ENCODE measurements around the gene CLASP1. TPM values are rescaled to one million over a fixed set of nuclear protein-coding genes. Genes with fewer than 3 reads are reported as not detected.
"Not testable (repeated sequence)": the region's sequence is repeated elsewhere in the genome, so short reads cannot be mapped to it uniquely, and the experiment has no call there.

The CLASP1 gene
- total RNA-seq, 2 experiments from 2014 or later, result 64.6 to 66.5 TPM

DNA sequence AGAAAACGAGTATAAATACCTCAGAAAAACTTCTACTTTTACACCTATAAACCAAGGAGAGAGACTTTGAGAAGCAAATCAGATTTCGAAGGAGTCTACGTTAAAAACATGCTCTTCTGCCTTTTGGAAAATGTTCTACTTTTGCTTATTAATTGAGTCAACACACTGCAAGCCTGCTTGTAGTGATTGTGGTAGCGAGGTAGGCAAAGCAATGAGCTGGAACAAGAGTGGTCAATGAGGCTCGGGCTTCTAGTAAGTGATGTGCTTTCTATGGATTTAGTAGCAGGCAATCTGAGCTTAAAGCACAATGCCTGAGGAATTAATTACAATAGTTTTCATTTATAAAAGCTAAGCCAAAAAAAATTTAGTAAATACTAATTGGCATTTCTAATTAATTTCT lies 260.9 kb downstream of the CLASP1 start:
- ChIA-PET CTCF (no interaction called here), POLR2A (no interaction called here)
- Mint-ChIP-seq H3K9me3 (no peaks in the 10 kb centered on the region), H3K36me3 (ENCODE audit: low read depth) (peaks cover 29% of the 10 kb centered on the region), H3K4me3 (no peak overlapping the region), H3K4me1 (peaks cover 4% of the 10 kb centered on the region), H3K27me3 (no peaks in the 10 kb centered on the region), H3K27ac (no peak overlapping the region)
- DNase-seq, result no peak

DNA sequence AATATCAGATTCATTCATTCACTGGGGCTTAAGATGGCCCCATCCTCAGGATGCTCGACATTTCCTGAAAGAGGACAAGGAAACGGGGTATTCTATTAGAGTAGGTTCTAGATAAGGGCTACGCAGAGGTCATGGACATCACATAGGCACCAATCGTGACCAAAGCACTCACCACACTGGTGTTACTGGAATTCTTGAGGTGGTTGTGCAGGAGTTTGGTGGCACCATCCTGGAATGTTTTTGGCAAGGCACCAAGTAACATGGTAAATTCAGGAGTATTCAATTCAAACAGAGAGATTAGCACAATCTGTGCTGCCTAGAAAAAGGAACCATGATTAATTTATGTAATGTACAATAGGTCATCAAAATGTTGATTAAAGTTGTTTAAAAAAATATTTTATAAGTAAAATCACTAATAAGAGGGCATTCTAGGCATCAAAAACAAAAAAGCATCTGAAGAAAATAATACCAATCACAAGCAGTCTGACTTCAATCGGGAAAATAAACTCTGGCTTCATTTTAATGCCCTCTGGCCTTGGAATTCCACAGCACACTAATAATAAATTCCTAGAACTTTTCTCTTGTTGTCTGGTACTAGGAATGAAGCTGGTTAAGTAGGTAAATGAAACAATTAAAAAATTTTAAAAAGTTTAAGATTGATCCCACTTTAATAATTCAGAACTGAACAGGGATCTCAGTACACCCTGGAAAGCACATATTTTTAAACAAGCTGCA lies 261.5 kb downstream of the CLASP1 start:
- Mint-ChIP-seq H3K4me3 (no peak overlapping the region), H3K4me1 (peaks cover 4% of the 10 kb centered on the region), H3K27ac (no peak overlapping the region), H3K27me3 (no peaks in the 10 kb centered on the region), H3K36me3 (ENCODE audit: low read depth) (peaks cover 30% of the 10 kb centered on the region), H3K9me3 (no peaks in the 10 kb centered on the region)
- no peak for DNase-seq
- ChIA-PET CTCF (no interaction called here), POLR2A (no interaction called here)

DNA sequence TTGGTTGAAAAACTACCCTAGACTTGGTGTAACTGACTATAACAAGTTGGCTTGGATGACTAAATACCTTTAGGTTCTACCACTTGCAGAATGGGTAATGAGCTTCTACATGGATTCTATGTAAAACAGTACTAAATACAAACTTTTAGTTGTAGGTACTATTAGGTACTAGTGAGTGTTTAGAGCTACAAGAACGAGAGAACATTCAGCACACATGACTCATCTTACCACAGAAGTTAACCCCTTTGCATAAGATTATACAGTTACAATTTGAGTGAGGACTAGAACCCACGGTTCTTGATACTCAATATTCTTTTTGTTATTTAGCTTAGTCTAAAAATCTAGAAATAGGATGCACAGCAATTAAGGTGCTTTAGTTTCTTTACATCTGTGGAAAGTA lies 262.6 kb downstream of the CLASP1 start:
- no peaks in the 10 kb centered on the region for H3K9me3 Mint-ChIP-seq
- peaks cover 38% of the 10 kb centered on the region for H3K36me3 Mint-ChIP-seq (ENCODE audit: low read depth)
- H3K4me3 Mint-ChIP-seq, result no peak overlapping the region
- CTCF ChIA-PET, result no interaction called here
- DNase-seq, result no peak
- H3K27me3 Mint-ChIP-seq, result no peaks in the 10 kb centered on the region
- H3K4me1 Mint-ChIP-seq, result peaks cover 4% of the 10 kb centered on the region
- POLR2A ChIA-PET, result no interaction called here
- no peak overlapping the region for H3K27ac Mint-ChIP-seq

DNA sequence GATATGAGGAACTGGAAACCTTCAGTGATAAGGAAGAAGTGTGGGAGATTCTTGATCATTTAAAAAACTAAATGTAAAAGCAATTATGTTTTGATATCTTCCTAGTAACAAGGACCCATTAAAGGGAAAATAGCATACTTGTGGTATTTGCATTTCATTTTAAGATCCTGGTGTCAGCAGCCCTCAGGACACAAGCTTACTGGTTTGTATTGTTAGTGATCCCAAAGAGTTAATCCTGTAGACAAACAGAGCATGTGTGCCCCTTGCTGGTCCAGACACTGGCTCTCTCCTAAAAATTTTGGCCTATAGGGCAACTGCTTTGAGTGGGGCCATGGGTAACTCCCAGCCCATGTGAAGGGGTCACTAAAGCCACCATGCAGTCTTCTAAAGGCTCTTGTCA lies 263.2 kb downstream of the CLASP1 start:
- Mint-ChIP-seq H3K27me3 (no peaks in the 10 kb centered on the region), H3K27ac (no peak overlapping the region), H3K4me3 (no peak overlapping the region), H3K9me3 (no peaks in the 10 kb centered on the region), H3K4me1 (peaks cover 4% of the 10 kb centered on the region), H3K36me3 (ENCODE audit: low read depth) (peaks cover 36% of the 10 kb centered on the region)
- CTCF ChIA-PET, result no interaction called here
- no peak for DNase-seq
- POLR2A ChIA-PET, result interaction anchor here (1.9 kb wide), 1 partner anchor 144 kb away, joined by 4 read pairs; the partner anchor contains the start of gene RNU4ATAC

DNA sequence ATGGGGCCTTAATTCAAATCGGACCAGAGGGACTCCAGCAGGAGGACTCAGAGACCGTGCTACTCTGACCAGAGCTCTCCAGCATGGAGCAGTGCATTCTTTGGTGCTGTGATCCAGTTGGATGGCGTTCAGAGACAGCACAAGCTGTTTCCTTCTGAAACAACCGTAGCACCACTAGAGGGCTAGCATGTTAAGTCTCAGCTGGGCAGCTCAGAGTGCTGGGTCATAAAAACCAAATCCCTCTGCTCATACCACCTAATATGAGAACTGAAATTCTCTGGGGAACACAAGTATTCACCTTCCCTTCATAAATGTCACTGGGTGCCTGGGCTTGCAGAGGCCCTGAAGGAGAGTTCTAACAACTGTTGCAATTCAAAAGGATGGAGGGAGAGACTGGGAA lies 266.5 kb downstream of the CLASP1 start:
- Mint-ChIP-seq H3K36me3 (ENCODE audit: low read depth) (peaks cover 52% of the 10 kb centered on the region), H3K4me3 (no peak overlapping the region), H3K4me1 (peaks cover 9% of the 10 kb centered on the region), H3K9me3 (no peaks in the 10 kb centered on the region), H3K27me3 (no peaks in the 10 kb centered on the region), H3K27ac (no peak overlapping the region)
- DNase-seq, result no peak
- ChIA-PET CTCF (no interaction called here), POLR2A (no interaction called here)

DNA sequence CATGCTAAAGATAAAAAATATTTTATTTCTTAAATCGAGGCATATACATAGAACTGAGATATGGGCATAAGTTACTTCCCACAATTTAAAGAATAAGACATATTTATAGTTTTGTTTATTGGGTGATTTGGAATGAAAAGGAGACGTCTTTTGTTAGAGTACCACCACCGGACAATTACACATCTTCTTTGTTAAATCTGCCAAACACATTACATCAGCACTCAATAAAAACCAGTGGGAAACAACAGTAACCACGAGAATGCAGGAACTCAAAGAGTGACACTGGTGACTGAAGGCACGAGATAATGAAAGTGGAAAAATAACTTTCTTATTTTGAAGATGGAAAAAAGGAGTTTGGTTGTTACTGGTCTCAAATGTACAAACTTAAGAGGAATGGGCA lies 271.6 kb downstream of the CLASP1 start:
- Mint-ChIP-seq H3K27ac (no peak overlapping the region), H3K36me3 (ENCODE audit: low read depth) (peaks cover 65% of the 10 kb centered on the region), H3K4me1 (peaks cover 6% of the 10 kb centered on the region), H3K9me3 (no peaks in the 10 kb centered on the region), H3K4me3 (no peak overlapping the region), H3K27me3 (no peaks in the 10 kb centered on the region)
- no peak for DNase-seq
- CTCF ChIA-PET, result no interaction called here
- POLR2A ChIA-PET, result no interaction called here

DNA sequence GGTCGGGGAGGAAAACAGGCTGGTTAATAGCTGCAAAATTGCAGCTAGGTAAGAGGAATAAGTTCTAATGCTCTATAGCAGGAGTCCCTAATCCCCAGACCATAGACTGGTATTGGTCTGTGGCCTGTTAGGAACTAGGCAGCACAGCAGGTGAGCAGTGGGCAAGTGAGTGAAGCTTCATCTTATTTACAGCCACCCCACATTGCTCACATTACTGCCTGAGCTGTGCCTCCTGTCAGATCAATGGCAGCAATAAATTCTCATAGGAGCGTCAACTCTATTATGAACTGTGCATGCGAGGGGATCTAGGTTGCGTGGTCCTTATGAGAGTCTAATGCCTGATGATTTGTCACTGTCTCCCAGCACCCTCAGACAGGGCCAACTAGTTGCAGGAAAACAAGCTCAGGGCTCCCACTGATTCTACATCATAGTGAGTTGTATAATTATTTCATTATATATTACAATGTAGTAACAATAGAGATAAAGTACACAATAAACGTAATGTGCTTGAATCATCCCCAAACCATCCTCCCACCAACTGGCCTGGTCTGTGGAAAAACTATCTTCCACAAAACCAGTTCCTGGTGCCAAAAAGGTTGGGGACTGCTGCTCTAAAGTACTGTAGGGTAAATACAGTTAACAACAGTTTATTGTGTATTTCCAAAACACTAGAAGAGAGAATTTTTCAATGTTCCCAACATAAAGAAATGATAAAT lies 272.6 kb downstream of the CLASP1 start:
- Mint-ChIP-seq H3K27ac (no peak overlapping the region), H3K36me3 (ENCODE audit: low read depth) (peaks cover 60% of the 10 kb centered on the region), H3K9me3 (no peaks in the 10 kb centered on the region), H3K4me1 (peaks cover 6% of the 10 kb centered on the region), H3K27me3 (no peaks in the 10 kb centered on the region), H3K4me3 (no peak overlapping the region)
- ChIA-PET POLR2A (no interaction called here), CTCF (no interaction called here)
- no peak for DNase-seq

DNA sequence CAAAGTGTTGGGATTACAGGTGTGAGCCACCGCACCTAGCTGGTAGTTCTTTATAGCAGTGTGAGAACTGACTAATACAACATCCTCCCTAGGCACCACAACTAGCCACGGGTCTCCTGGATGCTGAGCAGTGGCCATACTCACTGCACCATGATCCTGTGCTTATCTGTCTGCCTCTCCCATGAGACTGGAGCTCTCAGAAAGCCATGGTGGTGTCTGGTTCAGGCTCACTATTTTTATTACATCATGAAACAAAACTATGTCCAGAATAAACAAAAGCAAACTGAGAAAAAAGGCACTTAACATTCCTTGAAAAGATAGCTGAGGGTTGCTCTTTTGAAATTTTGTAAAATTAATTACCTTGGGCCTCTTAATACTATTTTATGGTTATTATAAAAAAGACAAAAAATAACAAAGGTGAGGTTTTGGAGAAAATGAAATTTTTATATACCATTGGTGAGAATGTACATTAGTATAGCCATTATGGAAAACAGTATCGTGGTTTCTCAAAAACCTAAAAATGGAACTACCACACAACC lies 273.6 kb downstream of the CLASP1 start:
- H3K4me3 Mint-ChIP-seq, result no peak overlapping the region
- no peaks in the 10 kb centered on the region for H3K27me3 Mint-ChIP-seq
- H3K27ac Mint-ChIP-seq, result no peak overlapping the region
- H3K4me1 Mint-ChIP-seq, result peaks cover 6% of the 10 kb centered on the region
- peaks cover 57% of the 10 kb centered on the region for H3K36me3 Mint-ChIP-seq (ENCODE audit: low read depth)
- ChIA-PET POLR2A (no interaction called here), CTCF (interaction anchor here (0.7 kb wide), 1 partner anchor 433 kb away, joined by 3 read pairs; no protein-coding TSS in a partner anchor)
- no peak for DNase-seq
- no peaks in the 10 kb centered on the region for H3K9me3 Mint-ChIP-seq

DNA sequence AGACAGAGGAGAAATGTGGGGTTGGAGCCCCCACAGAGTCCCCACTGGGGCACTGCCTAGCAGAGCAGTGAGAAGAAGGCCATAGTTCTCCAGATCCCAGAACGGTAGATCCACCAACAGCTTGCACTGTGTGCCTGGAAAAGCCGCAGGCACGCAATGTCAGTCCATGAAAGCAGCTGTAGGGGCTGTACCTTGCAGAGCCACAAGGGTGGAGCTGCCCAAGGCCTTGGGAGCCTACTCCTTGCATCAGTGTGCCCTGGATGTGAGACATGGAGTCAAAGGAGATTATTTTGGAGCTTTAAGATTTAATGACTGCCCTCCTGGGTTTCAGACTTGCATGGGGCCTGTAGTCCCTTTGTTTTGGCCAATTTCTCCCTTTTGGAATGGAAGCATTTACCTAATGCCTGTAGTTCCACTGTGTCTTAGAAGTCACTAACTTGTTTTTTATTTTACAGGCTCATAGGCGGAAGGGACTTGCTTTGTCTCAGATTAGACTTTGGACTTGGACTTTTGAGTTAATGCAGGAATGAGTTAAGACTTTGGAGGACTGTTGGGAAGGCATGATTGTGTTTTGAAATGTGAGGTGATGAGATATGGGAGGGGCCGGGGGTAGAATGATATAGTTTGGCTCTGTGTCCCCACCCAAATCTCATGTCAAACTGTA lies 274.7 kb downstream of the CLASP1 start:
- DNase-seq, H3K9me3 Mint-ChIP-seq, H3K27me3 Mint-ChIP-seq, H3K4me1 Mint-ChIP-seq, H3K27ac Mint-ChIP-seq, H3K4me3 Mint-ChIP-seq, CTCF ChIA-PET: not testable (repeated sequence)
- POLR2A ChIA-PET, result interaction anchor here (1.1 kb wide), 1 partner anchor 28 kb away, joined by 3 read pairs; no protein-coding TSS in a partner anchor
- peaks cover 58% of the 10 kb centered on the region for H3K36me3 Mint-ChIP-seq (ENCODE audit: low read depth)

DNA sequence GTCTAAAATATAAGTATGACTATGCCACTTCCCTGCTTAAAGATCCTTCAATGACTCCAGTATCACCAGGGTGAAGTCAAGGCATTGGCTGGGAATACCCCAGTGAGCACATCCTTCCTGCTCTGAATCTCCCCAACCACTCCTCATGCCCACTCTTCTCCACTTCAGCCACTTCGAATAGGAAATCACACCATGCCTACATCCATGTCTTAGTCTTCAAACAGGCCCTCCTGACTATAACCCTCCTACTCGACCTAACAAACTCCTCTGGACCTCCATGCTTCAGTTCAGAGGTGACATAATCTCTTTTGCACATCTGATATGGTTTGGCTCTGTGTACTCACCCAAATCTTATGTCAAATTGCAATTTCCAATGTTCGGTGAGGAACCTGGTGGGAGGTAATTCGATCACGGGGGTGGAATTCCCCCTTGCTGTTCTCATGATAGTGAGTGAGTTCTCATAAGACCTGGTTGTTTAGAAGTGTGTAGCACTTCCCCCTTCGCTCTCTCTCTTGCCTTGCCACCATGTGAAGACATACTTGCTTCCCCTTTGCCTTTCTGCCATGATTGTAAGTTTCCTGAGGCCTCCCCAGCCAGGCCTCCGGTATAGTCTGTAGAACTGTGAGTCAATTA lies 276.4 kb downstream of the CLASP1 start:
- H3K4me1 Mint-ChIP-seq, result peaks cover 2% of the 10 kb centered on the region
- H3K27ac Mint-ChIP-seq, result no peak overlapping the region
- peaks cover 58% of the 10 kb centered on the region for H3K36me3 Mint-ChIP-seq (ENCODE audit: low read depth)
- POLR2A ChIA-PET, result no interaction called here
- CTCF ChIA-PET, result no interaction called here
- no peaks in the 10 kb centered on the region for H3K9me3 Mint-ChIP-seq
- H3K27me3 Mint-ChIP-seq, result no peaks in the 10 kb centered on the region
- no peak overlapping the region for H3K4me3 Mint-ChIP-seq
- DNase-seq, result no peak

DNA sequence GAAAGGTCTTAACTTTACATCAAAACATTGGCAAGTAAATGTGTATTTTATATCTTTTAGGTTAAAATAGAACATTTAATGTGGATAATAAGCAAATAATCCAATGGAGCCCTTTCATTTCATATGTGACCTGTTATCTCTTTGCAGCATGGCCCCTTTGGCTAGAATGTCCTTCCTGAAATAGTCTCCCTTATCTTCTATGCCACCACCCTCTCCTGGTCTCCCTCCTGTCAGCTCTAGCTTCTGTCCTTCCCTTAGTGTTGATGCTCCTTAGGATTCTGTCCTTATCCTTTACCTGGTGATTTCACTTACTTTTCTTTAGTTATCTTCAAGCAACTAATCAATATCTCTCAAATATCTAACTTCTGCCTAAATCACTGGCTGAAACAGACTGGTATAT lies 277.2 kb downstream of the CLASP1 start:
- Mint-ChIP-seq H3K27me3 (no peaks in the 10 kb centered on the region), H3K4me1 (no peaks in the 10 kb centered on the region), H3K27ac (no peak overlapping the region), H3K9me3 (no peaks in the 10 kb centered on the region), H3K36me3 (ENCODE audit: low read depth) (peaks cover 52% of the 10 kb centered on the region), H3K4me3 (no peak overlapping the region)
- POLR2A ChIA-PET, result no interaction called here
- DNase-seq, result no peak
- CTCF ChIA-PET, result no interaction called here

DNA sequence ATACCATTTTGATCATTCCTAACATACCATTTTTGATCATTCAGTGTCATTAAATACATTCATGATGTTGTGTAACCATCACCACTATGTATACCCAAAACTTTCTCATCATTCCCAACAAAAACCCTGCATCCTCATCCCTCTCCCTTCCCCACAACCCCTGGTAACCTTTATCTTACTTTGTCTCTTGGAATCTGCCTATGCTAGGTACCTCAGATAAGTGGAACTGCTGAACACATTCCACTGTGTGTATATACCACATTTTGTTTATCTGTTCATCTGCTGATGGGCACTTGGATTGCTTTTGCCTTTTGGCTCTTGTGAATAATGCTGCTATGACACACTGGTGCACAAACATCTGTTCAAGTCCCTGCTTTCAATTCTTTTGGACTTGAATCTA lies 280.4 kb downstream of the CLASP1 start:
- Mint-ChIP-seq H3K4me1 (no peaks in the 10 kb centered on the region), H3K9me3 (no peaks in the 10 kb centered on the region), H3K36me3 (ENCODE audit: low read depth) (peaks cover 37% of the 10 kb centered on the region), H3K4me3 (no peak overlapping the region), H3K27ac (no peak overlapping the region), H3K27me3 (no peaks in the 10 kb centered on the region)
- DNase-seq, result no peak
- ChIA-PET POLR2A (no interaction called here), CTCF (no interaction called here)

DNA sequence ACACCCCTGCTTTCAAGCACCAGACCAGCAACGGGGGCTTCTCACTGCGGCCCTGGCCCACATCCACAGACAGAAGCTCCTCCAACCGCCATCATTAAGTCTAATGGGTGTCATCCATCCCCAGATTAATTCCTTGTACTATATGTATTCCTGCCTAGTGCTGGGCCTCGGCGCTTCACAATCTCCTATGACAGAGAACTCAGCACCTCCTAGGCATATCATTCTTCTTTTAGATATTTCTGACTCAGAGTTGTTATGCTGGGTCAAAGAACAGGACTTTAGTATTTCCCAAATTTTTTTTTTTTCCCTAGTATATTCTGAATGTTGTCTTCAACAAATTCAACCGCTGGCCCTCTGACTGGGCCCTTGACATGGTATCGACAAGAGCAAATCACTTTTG lies 281.1 kb downstream of the CLASP1 start:
- ChIA-PET CTCF (no interaction called here), POLR2A (no interaction called here)
- H3K4me3 Mint-ChIP-seq, result no peak overlapping the region
- H3K9me3 Mint-ChIP-seq, result no peaks in the 10 kb centered on the region
- no peak for DNase-seq
- H3K27me3 Mint-ChIP-seq, result no peaks in the 10 kb centered on the region
- H3K4me1 Mint-ChIP-seq, result no peaks in the 10 kb centered on the region
- H3K36me3 Mint-ChIP-seq (ENCODE audit: low read depth), result peaks cover 36% of the 10 kb centered on the region
- no peak overlapping the region for H3K27ac Mint-ChIP-seq

Data from activated CD4-positive, alpha-beta memory T cell treated with anti-CD3 and anti-CD28 coated beads, Interleukin-2, amount 10 ng/mL, durations not matched to agents 7 days and 5 days (primary cell).